ENCODE measurements around the gene VPS13C. TPM values are rescaled to one million over a fixed set of nuclear protein-coding genes. Genes with fewer than 3 reads are reported as not detected.

VPS13C gene
- total RNA-seq, 1 donor from 2014 or later: 51.6 TPM

DNA sequence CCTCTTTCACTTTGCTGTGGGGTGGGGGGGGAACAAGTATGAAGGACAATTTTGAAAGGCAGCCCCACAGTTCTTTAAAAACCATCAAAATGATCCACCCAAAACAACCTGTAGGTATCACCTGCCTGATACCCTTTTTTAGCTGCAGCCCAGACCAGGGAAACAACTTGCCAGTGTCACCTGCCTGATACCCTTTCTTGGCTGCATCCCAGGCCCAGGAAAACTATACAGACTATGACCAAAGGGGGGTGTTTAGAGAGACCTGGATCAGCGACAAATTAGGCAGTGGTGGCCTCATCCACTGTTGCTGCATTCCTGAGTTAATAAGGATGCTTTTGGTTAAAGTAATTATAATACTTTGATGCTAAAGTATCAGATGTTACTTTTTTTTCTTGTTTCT, 122.0 kb downstream of the VPS13C start:
- Histone ChIP-seq H3K4me2 (no peak overlapping the region), H3K9ac (no peak overlapping the region), H2AFZ (replicated peaks) (no peak overlapping the region), H4K20me1 (ENCODE audit: low read depth) (no peaks in the 10 kb centered on the region), H3F3A (ENCODE audit: low read depth) (no peaks in the 10 kb centered on the region), H3K79me2 (ENCODE audit: low read depth) (no peaks in the 10 kb centered on the region), H3K4me1 (no peaks in the 10 kb centered on the region), H3K4me3 (no peak overlapping the region), H3K9me3 (ENCODE audit: low read depth) (no peaks in the 10 kb centered on the region), H3K27ac (no peak overlapping the region), H3K36me3 (no peaks in the 10 kb centered on the region), H3K27me3 (no peaks in the 10 kb centered on the region)
- H3K36me3 Mint-ChIP-seq: peaks cover 6% of the 10 kb centered on the region
- H3K9me3 Mint-ChIP-seq: no peaks in the 10 kb centered on the region
- no peak overlapping the region for H3K27ac Mint-ChIP-seq
- H3K4me1 Mint-ChIP-seq: no peaks in the 10 kb centered on the region
- H3K4me3 Mint-ChIP-seq: no peak overlapping the region
- no peaks in the 10 kb centered on the region for H3K27me3 Mint-ChIP-seq (ENCODE audit: insufficient read depth, low read depth)
- TF ChIP-seq EZH2phosphoT487 (IDR thresholded peaks at IDR 0.05) (no peak), EZH2 (IDR thresholded peaks at IDR 0.05) (no peak)
- TF ChIP-seq, protein P1, sequence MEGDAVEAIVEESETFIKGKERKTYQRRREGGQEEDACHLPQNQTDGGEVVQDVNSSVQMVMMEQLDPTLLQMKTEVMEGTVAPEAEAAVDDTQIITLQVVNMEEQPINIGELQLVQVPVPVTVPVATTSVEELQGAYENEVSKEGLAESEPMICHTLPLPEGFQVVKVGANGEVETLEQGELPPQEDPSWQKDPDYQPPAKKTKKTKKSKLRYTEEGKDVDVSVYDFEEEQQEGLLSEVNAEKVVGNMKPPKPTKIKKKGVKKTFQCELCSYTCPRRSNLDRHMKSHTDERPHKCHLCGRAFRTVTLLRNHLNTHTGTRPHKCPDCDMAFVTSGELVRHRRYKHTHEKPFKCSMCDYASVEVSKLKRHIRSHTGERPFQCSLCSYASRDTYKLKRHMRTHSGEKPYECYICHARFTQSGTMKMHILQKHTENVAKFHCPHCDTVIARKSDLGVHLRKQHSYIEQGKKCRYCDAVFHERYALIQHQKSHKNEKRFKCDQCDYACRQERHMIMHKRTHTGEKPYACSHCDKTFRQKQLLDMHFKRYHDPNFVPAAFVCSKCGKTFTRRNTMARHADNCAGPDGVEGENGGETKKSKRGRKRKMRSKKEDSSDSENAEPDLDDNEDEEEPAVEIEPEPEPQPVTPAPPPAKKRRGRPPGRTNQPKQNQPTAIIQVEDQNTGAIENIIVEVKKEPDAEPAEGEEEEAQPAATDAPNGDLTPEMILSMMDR (IDR thresholded peaks at IDR 0.05): no peak
- no peak for DNase-seq (ENCODE audit: low spot score)

- Mint-ChIP-seq H3K36me3 (no peaks in the 10 kb centered on the region), H3K27ac (no peak overlapping the region), H3K27me3 (ENCODE audit: insufficient read depth, low read depth) (no peaks in the 10 kb centered on the region), H3K9me3 (no peaks in the 10 kb centered on the region), H3K4me1 (no peaks in the 10 kb centered on the region), H3K4me3 (no peak overlapping the region)
- TF ChIP-seq EZH2phosphoT487 (IDR thresholded peaks at IDR 0.05) (no peak), EZH2 (IDR thresholded peaks at IDR 0.05) (no peak)
- TF ChIP-seq, protein P1 (IDR thresholded peaks at IDR 0.05): no peak
- no peak overlapping the region for H3K4me2 ChIP-seq
- H3K9me3 ChIP-seq (ENCODE audit: low read depth): no peaks in the 10 kb centered on the region
- no peak overlapping the region for H3K9ac ChIP-seq
- H3K36me3 ChIP-seq: no peaks in the 10 kb centered on the region
- H3K79me2 ChIP-seq (ENCODE audit: low read depth): no peaks in the 10 kb centered on the region
- no peaks in the 10 kb centered on the region for H3K27me3 ChIP-seq
- no peak overlapping the region for H3K27ac ChIP-seq
- no peaks in the 10 kb centered on the region for H3F3A ChIP-seq (ENCODE audit: low read depth)
- no peak for DNase-seq (ENCODE audit: low spot score)
- no peaks in the 10 kb centered on the region for H4K20me1 ChIP-seq (ENCODE audit: low read depth)
- H3K4me1 ChIP-seq: no peaks in the 10 kb centered on the region
- H3K4me3 ChIP-seq: no peak overlapping the region
- H2AFZ ChIP-seq (replicated peaks): no peak overlapping the region
Measured at GRCh38 chr15:61936528-61937195, 123.6 kb downstream of the VPS13C start.

DNA sequence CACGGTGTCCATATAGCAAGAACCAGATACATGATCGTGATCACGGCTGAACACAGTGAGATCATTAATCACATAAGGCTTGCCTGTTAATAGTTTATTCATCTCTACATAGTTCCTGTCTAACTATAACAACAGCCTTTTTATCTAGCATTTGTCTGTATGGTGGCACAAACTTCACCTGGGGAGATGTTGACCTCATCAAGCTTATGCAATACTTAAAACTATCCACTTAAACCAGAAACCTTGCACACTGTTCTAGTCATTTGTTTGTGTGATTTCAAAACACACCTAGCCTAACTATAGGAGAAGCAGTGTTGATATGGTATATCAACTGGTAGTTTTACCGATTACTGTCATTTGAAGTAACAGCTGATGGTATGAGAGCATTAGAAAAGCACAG, 124.8 kb downstream of the VPS13C start:
- Mint-ChIP-seq H3K4me3 (no peak overlapping the region), H3K4me1 (no peaks in the 10 kb centered on the region), H3K9me3 (no peaks in the 10 kb centered on the region), H3K27me3 (ENCODE audit: insufficient read depth, low read depth) (no peaks in the 10 kb centered on the region), H3K36me3 (no peaks in the 10 kb centered on the region), H3K27ac (no peak overlapping the region)
- H3K27me3 ChIP-seq: no peaks in the 10 kb centered on the region
- H2AFZ ChIP-seq (replicated peaks): no peak overlapping the region
- no peak overlapping the region for H3K9ac ChIP-seq
- no peaks in the 10 kb centered on the region for H3K36me3 ChIP-seq
- H3K4me2 ChIP-seq: no peak overlapping the region
- no peak overlapping the region for H3K4me3 ChIP-seq
- H3K9me3 ChIP-seq (ENCODE audit: low read depth): no peaks in the 10 kb centered on the region
- H3K27ac ChIP-seq: no peak overlapping the region
- H3K4me1 ChIP-seq: no peaks in the 10 kb centered on the region
- no peaks in the 10 kb centered on the region for H4K20me1 ChIP-seq (ENCODE audit: low read depth)
- no peaks in the 10 kb centered on the region for H3K79me2 ChIP-seq (ENCODE audit: low read depth)
- TF ChIP-seq EZH2phosphoT487 (IDR thresholded peaks at IDR 0.05): no peak
- TF ChIP-seq, protein P1 (IDR thresholded peaks at IDR 0.05): no peak
- TF ChIP-seq EZH2 (IDR thresholded peaks at IDR 0.05): no peak
- DNase-seq (ENCODE audit: low spot score): no peak
- H3F3A ChIP-seq (ENCODE audit: low read depth): no peaks in the 10 kb centered on the region

All from neural progenitor cell (in vitro differentiated cells).